Naive B cell (primary cell): ENCODE results near the gene MLNR. TPM values are rescaled to one million over a fixed set of nuclear protein-coding genes. Genes with fewer than 3 reads are reported as not detected.

Source experiments
- ATAC-seq, 2 donors: fragments of 150-1000 bp; cut with Tn5 transposase; 2 replicates each; pipeline ENCODE4 v1.10.0; 2021; ENCODE audit warnings: low read depth in 2 of 2, mild to moderate bottlenecking in 2 of 2, moderate library complexity in 2 of 2
- DNase-seq: peaks from one replicate; pipeline ENCODE4 v3.0.0; 2022
- H3K27ac Mint-ChIP-seq, 6 donors: one replicate each; pipeline ENCODE4 v1.8.0; 2020 to 2022; ENCODE audit warnings: mild to moderate bottlenecking in 6 of 6, mixed read lengths in 6 of 6, moderate library complexity in 5 of 6, inconsistent platforms in 2 of 6
- H3K27me3 Mint-ChIP-seq, 3 donors: one replicate each; pipeline ENCODE4 v1.8.0; 2021 to 2022; ENCODE audit warnings: mixed read lengths in 3 of 3, mild to moderate bottlenecking in 1 of 3
- H3K36me3 Mint-ChIP-seq, 2 donors: one replicate each; pipeline ENCODE4 v1.8.0; 2020 to 2022; ENCODE audit warnings: mixed read lengths in 2 of 2, inconsistent platforms in 1 of 2, mild to moderate bottlenecking in 1 of 2
- H3K4me1 Mint-ChIP-seq, 3 donors: one replicate each; pipeline ENCODE4 v1.8.0; 2020 to 2022; ENCODE audit warnings: mixed read lengths in 3 of 3, inconsistent platforms in 1 of 3, mild to moderate bottlenecking in 1 of 3, moderate library complexity in 1 of 3
- H3K4me3 Mint-ChIP-seq, 8 donors: one replicate each; pipeline ENCODE4 v1.8.0; 2020 to 2022; ENCODE audit warnings: mild to moderate bottlenecking in 8 of 8, mixed read lengths in 8 of 8, moderate library complexity in 8 of 8, inconsistent platforms in 2 of 8
- H3K9me3 Mint-ChIP-seq, 7 donors: one replicate each; pipeline ENCODE4 v1.8.0; 2020 to 2022; ENCODE audit warnings: mixed read lengths in 7 of 7, mild to moderate bottlenecking in 5 of 7, inconsistent platforms in 2 of 7, moderate library complexity in 1 of 7
- polyA plus RNA-seq, 6 donors: library from polyadenylated mRNA; unstranded; fragments of 300-500 nt; fragmentation: Illumina TruSeq; gene quantifications; one replicate each; pipeline ENCODE4 v1.2.3, GENCODE V29; 2021; ENCODE audit warnings: low read depth in 6 of 6

Gene MLNR
- polyA plus RNA-seq, 6 donors from 2014 or later: not detected

GRCh38 chr13:49262634-49263033 lies 42.5 kb downstream of the MLNR start:
- H3K27me3 Mint-ChIP-seq: no peaks in the 10 kb centered on the region
- DNase-seq (no peak), ATAC-seq (no peak)
- H3K4me1 Mint-ChIP-seq: peaks cover 0 to 10% (median 6%) of the 10 kb centered on the region in 3 donors
- no peaks in the 10 kb centered on the region for H3K9me3 Mint-ChIP-seq
- H3K4me3 Mint-ChIP-seq: no peak overlapping the region
- H3K36me3 Mint-ChIP-seq: peaks cover 16 to 19% of the 10 kb centered on the region in 2 donors
- no peak overlapping the region for H3K27ac Mint-ChIP-seq

DNA sequence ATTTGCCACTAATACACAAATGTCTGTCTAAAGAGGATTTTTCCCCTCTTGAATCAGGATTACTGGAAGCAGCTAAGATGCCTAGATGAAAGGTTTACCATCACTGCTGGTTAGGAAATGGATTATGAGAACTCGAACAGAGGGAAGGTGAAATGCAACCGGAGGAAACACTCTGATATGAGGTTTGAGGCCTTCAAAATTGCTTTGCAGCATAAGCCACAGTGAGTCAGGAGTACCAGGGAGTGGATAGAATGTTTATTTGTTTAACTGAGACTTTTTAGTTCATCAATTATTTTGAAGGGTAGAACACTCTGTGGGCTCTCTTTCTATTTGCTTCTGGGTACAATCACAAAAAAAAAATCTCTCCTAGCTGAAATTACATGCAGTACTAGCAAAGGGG lies 45.7 kb downstream of the MLNR start:
- H3K27me3 Mint-ChIP-seq: no peaks in the 10 kb centered on the region
- DNase-seq (no peak), ATAC-seq (no peak)
- H3K9me3 Mint-ChIP-seq: no peaks in the 10 kb centered on the region
- H3K27ac Mint-ChIP-seq: no peak overlapping the region
- no peak overlapping the region for H3K4me3 Mint-ChIP-seq
- H3K4me1 Mint-ChIP-seq: no peaks in the 10 kb centered on the region
- peaks cover 19% of the 10 kb centered on the region in 2 donors for H3K36me3 Mint-ChIP-seq

GRCh38 chr13:49271264-49271663 lies 51.1 kb downstream of the MLNR start:
- no peaks in the 10 kb centered on the region for H3K9me3 Mint-ChIP-seq
- no peak overlapping the region for H3K4me3 Mint-ChIP-seq
- H3K27me3 Mint-ChIP-seq: no peaks in the 10 kb centered on the region
- DNase-seq (no peak), ATAC-seq (no peak)
- peaks cover 9 to 13% of the 10 kb centered on the region in 2 donors for H3K36me3 Mint-ChIP-seq
- no peaks in the 10 kb centered on the region for H3K4me1 Mint-ChIP-seq
- peak overlapping the region in 1 of 6 donors; percentile 59 for H3K27ac Mint-ChIP-seq

Other genes starting within 250 kb of the MLNR start
- 1 to 10 TPM; 6.8 to 9.8 (median 8.0) TPM for gene FNDC3A, start 244.4 kb upstream of the MLNR start, polyA plus RNA-seq
- gene CDADC1, start 27.6 kb downstream of the MLNR start, polyA plus RNA-seq: 1 to 10 TPM; 1.8 to 8.0 (median 6.0) TPM
- 1 to 10 TPM; 2.7 to 6.8 (median 5.4) TPM for gene CAB39L, start 223.7 kb downstream of the MLNR start, polyA plus RNA-seq
- gene SETDB2, start 223.9 kb downstream of the MLNR start, polyA plus RNA-seq: 10 to 100 TPM in 5 of 6 donors, 1 to 10 TPM in 1; 8.6 to 35.7 (median 26.7) TPM